Dendritic cell treated with granulocyte-macrophage colony-stimulating factor and Interleukin-4, amounts not matched to agents 40 ng/mL and 50 ng/mL, for 4 days (primary cell): ENCODE results near the gene BIRC7.
A peak's percentile ranks its signal among the peaks of the same experiment; 100 is the strongest.

Source experiments
- H3K27ac Mint-ChIP-seq: one replicate; pipeline ENCODE4 v1.8.0; 2022; ENCODE audit warnings: mild to moderate bottlenecking, mixed read lengths
- H3K27me3 Mint-ChIP-seq: one replicate; pipeline ENCODE4 v1.8.0; 2022; ENCODE audit warnings: mild to moderate bottlenecking, mixed read lengths
- H3K36me3 Mint-ChIP-seq: one replicate; pipeline ENCODE4 v1.8.0; 2022; ENCODE audit warnings: low read depth, mixed read lengths
- H3K4me1 Mint-ChIP-seq: one replicate; pipeline ENCODE4 v1.8.0; 2022; ENCODE audit warnings: low read depth, mixed read lengths
- H3K4me3 Mint-ChIP-seq: one replicate; pipeline ENCODE4 v1.8.0; 2022; ENCODE audit warnings: mild to moderate bottlenecking, moderate library complexity, mixed read lengths
- H3K9me3 Mint-ChIP-seq: one replicate; pipeline ENCODE4 v1.8.0; 2022; ENCODE audit warnings: mixed read lengths
- intact Hi-C: fragments of 100-400 bp; cut with micrococcal nuclease; formaldehyde crosslinking; loops from one replicate; pipeline ENCODE4 v1.15.0; 2022

The BIRC7 gene

DNA sequence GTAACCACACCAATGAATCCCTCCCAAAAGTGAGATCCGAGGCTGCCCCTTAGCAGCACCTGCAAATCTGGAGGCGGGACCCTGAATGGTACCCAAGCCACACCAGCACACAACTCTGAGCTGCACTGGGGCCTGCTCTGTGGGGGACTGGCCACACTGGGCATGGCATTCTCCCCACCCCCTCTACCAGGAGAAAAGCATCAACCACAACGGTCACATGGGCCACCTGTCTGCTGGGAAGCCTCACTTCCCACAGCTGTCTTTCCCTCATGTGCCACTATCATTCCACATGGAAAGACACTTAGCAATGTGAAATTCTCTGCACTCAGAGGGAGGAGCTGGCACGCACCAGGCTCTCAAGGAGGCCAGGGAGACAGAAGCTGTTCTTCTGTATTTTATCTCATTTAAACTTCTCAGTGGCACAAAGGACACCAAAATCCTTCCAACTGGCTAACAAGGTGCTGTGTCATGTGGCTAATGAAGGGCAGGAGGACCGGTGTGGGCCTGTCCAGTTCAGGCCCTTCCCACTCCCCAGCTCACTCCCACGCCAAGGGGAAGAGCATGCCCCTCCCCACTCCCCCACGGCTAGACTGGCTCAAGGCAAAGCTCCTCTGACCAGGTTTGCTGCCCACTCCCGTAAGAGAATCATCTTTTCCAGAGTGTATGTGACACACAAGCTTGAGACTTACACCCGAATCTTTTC is 38.8 kb upstream of the BIRC7 start:
- H3K36me3 Mint-ChIP-seq = peaks cover 74% of the 10 kb centered on the region
- peaks cover 18% of the 10 kb centered on the region for H3K4me1 Mint-ChIP-seq
- H3K27me3 Mint-ChIP-seq = no peaks in the 10 kb centered on the region
- intact Hi-C loops = no loop called here
- H3K27ac Mint-ChIP-seq = no peak overlapping the region
- no peak overlapping the region for H3K4me3 Mint-ChIP-seq
- H3K9me3 Mint-ChIP-seq = no peaks in the 10 kb centered on the region

DNA sequence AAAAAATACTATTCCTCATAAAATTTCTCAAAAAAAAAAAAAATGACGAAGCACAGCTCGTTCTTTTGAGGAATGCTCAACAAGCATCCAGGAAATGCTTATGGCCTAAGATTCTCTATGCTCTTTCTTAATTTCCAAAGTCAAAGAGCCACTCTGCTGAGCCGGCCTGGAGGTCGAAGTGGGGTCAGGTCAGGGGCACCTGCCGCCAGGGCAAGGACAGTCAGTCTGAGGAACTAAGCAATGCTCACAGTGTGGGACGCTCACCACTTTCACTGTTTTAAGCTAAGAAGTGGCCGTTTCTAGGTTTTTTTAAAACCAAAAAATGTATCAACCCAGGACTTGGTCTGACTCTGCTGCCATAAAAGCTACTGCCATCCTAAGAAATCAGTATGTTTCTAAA is 37.1 kb upstream of the BIRC7 start:
- Mint-ChIP-seq H3K4me3 (no peak overlapping the region), H3K4me1 (peaks cover 21% of the 10 kb centered on the region), H3K9me3 (no peaks in the 10 kb centered on the region), H3K27ac (no peak overlapping the region), H3K36me3 (peaks cover 91% of the 10 kb centered on the region), H3K27me3 (no peaks in the 10 kb centered on the region)
- intact Hi-C loops = no loop called here

- Mint-ChIP-seq H3K9me3 (no peaks in the 10 kb centered on the region), H3K36me3 (peaks cover 99% of the 10 kb centered on the region), H3K27ac (no peak overlapping the region), H3K27me3 (no peaks in the 10 kb centered on the region), H3K4me1 (peaks cover 25% of the 10 kb centered on the region), H3K4me3 (no peak overlapping the region)
- intact Hi-C loops = no loop called here
Observed at GRCh38 chr20:63202021-63202420, 33.7 kb upstream of the BIRC7 start.

DNA sequence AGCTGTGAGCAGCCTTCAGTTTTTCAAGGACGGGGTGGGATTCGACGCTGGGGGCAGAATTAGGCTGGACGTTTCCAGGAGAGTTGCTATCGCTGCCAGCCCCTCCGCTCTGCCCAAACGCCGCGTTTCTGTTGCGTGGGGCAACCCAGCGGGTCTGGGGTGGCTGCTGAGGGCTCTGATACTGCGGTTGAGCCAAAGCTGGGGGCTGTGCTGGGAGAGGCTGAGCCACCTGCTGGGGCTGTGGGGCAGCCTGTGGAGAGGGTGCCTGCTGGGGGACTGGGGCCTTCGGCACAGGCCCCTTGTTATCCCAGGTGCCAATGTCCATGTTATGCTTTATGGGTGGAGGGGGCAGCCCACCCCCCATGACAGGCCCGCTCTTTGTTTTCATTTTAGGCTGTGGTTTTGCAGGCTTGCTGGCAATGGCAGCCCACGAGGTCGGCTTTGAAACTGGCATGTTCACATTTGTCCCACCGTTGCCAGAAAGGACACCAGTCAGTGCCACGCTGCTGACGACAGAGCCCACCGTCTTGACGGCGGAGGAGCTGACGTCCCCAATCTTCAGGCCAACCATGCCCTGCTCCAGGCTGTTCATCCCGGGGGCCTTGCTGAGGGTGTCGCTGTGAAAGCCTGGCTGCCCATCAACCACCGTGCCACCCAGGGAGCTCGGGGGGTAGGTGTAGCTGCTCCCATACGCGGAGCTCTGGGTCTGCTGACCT is 32.7 kb upstream of the BIRC7 start:
- Mint-ChIP-seq H3K9me3 (no peaks in the 10 kb centered on the region), H3K27me3 (no peaks in the 10 kb centered on the region), H3K36me3 (peaks cover 99% of the 10 kb centered on the region), H3K27ac (no peak overlapping the region), H3K4me3 (no peak overlapping the region), H3K4me1 (peaks cover 20% of the 10 kb centered on the region)
- intact Hi-C loops = no loop called here

GRCh38 chr20:63204362-63204761 is 31.3 kb upstream of the BIRC7 start:
- Mint-ChIP-seq H3K4me1 (peaks cover 23% of the 10 kb centered on the region), H3K27me3 (no peaks in the 10 kb centered on the region), H3K36me3 (peaks cover 99% of the 10 kb centered on the region), H3K4me3 (no peak overlapping the region), H3K27ac (no peak overlapping the region), H3K9me3 (no peaks in the 10 kb centered on the region)
- intact Hi-C loops = no loop called here

DNA sequence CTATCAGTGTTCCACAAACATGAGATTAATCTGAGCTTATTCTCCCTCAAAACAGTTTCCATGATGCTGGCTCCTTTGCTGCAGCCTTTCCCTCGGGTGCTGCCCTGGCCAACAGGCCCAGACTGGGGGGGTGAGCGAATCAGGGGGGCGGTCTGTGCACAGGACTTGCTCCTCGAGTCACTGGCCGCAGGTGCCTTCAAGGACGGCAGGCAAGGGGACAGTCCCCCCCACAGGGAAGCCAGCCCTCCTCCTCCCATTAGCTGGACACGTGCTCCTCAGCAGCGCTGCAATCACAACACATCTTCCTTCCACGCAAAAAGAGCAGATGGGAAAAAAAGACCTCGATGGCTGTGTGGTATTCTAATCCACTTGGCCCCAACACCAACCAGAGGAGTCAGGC is 29.8 kb upstream of the BIRC7 start:
- Mint-ChIP-seq H3K27me3 (no peaks in the 10 kb centered on the region), H3K9me3 (no peaks in the 10 kb centered on the region), H3K4me3 (no peak overlapping the region), H3K4me1 (peaks cover 27% of the 10 kb centered on the region), H3K36me3 (peaks cover 100% of the 10 kb centered on the region), H3K27ac (no peak overlapping the region)
- intact Hi-C loops = no loop called here

- intact Hi-C loops = no loop called here
Observed at GRCh38 chr20:63206878-63207277, 28.8 kb upstream of the BIRC7 start.

DNA sequence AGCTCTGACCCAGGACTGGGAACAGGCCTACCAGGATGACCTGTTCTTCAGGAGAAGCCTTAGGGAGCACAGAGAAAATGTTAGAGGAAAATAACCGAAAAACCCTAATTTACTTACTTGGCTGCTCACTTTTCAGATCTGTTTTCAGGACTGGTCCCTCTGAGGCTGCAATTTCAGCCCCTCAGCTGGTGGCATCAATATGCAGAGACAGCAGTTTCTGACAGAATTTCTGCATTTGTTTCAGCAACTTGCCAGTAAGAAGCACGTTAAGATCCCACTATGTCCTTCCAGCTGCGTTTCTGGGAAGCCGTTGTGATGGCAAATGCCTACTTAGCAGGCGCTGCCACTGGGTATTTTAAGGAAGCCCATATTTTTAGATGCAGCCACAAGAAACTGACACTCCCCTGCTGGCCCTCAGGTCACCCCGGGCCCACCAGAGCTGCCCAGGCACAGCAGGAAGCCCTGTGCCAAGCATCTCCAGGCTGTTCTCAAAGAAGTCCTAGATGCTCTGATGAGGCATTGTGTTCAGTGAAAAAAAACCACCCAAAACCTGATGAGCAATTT is 27.3 kb upstream of the BIRC7 start:
- intact Hi-C loops = no loop called here

More at GRCh38 chr20:63206878-63207277, 28.8 kb upstream of the BIRC7 start:
- Mint-ChIP-seq H3K27me3 (no peaks in the 10 kb centered on the region), H3K9me3 (no peaks in the 10 kb centered on the region), H3K4me3 (no peak overlapping the region), H3K27ac (no peak overlapping the region), H3K36me3 (peaks cover 100% of the 10 kb centered on the region), H3K4me1 (peaks cover 34% of the 10 kb centered on the region)

GRCh38 chr20:63210011-63210605 is 25.6 kb upstream of the BIRC7 start:
- H3K27ac Mint-ChIP-seq = no peak overlapping the region
- intact Hi-C loops = loop anchor here (10.0 kb wide), 1 partner anchor 1025 kb away; the partner anchor contains the start of gene MTG2
- H3K4me1 Mint-ChIP-seq = peaks cover 58% of the 10 kb centered on the region
- H3K4me3 Mint-ChIP-seq = no peak overlapping the region
- H3K27me3 Mint-ChIP-seq = no peaks in the 10 kb centered on the region
- no peaks in the 10 kb centered on the region for H3K9me3 Mint-ChIP-seq
- H3K36me3 Mint-ChIP-seq = peaks cover 100% of the 10 kb centered on the region

More for the DNA sequence above, 27.3 kb upstream of the BIRC7 start:
- Mint-ChIP-seq H3K27ac (peak overlapping the region; percentile 15), H3K9me3 (no peaks in the 10 kb centered on the region), H3K4me1 (peaks cover 42% of the 10 kb centered on the region), H3K27me3 (no peaks in the 10 kb centered on the region), H3K4me3 (no peak overlapping the region), H3K36me3 (peaks cover 100% of the 10 kb centered on the region)

DNA sequence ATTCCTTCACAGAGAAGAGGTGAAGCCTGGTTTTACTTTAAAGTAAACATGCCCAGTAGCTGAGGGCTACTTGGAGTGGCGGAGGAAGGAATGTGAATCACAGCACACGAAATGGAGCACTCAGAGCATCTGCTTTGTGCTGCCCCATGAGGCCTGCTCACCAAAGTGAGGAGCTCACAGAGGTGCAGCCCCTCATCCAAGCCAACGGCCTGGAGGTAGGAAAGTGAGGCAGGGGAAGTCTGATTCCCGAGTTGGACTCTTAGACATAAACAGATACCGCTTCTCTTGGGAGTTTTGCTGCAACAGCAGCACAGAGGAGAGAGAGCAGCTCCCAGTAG is 23.3 kb upstream of the BIRC7 start:
- Mint-ChIP-seq H3K27me3 (no peaks in the 10 kb centered on the region), H3K27ac (no peak overlapping the region), H3K9me3 (no peaks in the 10 kb centered on the region), H3K4me3 (no peak overlapping the region), H3K36me3 (peaks cover 84% of the 10 kb centered on the region), H3K4me1 (peaks cover 61% of the 10 kb centered on the region)
- intact Hi-C loops = loop anchor here (10.0 kb wide), 1 partner anchor 1028 kb away; the partner anchor contains the start of gene MTG2

DNA sequence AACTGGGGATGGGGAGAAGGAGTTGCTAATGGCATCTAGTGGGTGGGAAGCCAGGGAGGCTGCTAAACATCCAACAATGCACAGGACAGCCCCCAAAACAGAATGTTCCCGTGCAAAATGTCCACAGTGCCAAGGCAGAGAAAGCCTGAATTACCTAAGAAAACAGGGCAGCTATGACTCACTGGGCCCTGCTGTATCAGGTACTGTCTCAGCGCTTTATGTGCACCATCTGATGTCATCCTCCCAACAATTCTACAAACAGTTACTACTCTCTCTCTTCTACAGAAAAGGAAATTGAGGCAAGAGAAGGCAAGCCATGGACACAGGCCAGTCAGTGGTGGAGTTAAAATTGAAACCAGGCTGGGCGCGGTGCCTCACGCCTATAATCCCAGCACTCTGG is 22.9 kb upstream of the BIRC7 start:
- Mint-ChIP-seq H3K27ac (no peak overlapping the region), H3K4me3 (no peak overlapping the region), H3K9me3 (no peaks in the 10 kb centered on the region), H3K36me3 (peaks cover 79% of the 10 kb centered on the region), H3K4me1 (peaks cover 61% of the 10 kb centered on the region), H3K27me3 (no peaks in the 10 kb centered on the region)
- intact Hi-C loops = loop anchor here (10.0 kb wide), 1 partner anchor 1028 kb away; the partner anchor contains the start of gene MTG2

- intact Hi-C loops = loop anchor here (10.0 kb wide), 1 partner anchor 1030 kb away; the partner anchor contains the start of gene MTG2
- Mint-ChIP-seq H3K27me3 (no peaks in the 10 kb centered on the region), H3K36me3 (peaks cover 62% of the 10 kb centered on the region), H3K4me3 (peak overlapping the region; percentile 86), H3K27ac (peak overlapping the region; percentile 81), H3K9me3 (no peaks in the 10 kb centered on the region), H3K4me1 (peaks cover 51% of the 10 kb centered on the region)
Observed at GRCh38 chr20:63214514-63214913, 21.2 kb upstream of the BIRC7 start.

DNA sequence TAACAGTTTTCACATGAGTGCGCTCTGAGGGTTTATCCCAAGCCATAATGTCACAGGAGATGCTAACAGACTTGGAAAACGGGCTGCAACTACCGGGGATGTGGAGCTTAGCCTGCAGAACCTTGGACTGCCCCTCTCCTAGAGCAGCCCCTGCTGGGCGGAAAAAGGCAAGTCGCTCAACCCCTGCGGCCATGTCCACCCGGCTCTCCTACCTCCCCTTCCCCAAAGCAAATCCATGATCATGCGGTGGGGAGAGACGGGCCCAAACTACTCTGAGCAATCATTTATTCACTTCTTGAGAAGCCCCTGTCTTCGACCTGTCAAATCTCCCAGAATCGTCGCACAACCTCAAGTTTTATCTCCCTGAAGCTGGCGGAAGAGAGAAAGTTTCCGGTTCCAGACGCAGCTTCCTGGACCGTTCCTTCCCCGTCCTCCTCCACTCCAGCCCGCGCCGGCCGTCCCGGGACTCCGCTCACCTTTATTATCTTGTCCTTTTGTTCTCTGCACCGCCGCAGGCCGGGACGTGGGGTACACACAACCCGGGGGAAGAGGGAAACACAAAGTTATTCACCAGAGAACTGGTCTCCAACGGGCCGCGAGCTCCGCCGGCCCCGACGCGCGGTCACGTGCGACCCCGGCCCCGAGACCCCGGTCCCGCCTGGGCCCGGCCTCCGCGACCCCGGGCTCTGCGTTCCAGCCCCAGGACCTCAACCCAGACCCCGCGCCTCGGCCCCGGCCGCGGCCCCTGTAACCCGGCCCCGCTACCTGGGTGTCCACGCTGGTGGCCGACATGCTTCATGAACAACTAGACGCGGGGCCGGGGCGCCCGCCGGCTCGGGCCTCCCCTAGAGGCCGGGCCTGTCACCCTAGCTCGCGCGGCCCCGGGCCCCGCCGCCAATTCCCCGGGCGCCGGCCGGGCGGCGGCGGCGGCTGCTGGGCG is 20.3 kb upstream of the BIRC7 start:
- Mint-ChIP-seq H3K27me3 (peaks cover 5% of the 10 kb centered on the region), H3K27ac (peak overlapping the region; percentile 81), H3K36me3 (peaks cover 54% of the 10 kb centered on the region), H3K9me3 (no peaks in the 10 kb centered on the region), H3K4me3 (peak overlapping the region; percentile 86), H3K4me1 (peaks cover 51% of the 10 kb centered on the region)
- intact Hi-C loops = loop anchor here (10.0 kb wide), 1 partner anchor 1031 kb away; the partner anchor contains the start of gene MTG2
